Liver (tissue), 9 donors: ENCODE results near the gene CAPZB. TPM values are rescaled to one million over a fixed set of nuclear protein-coding genes. Genes with fewer than 3 reads are reported as not detected.
"Not testable (repeated sequence)": the region's sequence is repeated elsewhere in the genome, so short reads cannot be mapped to it uniquely, and the experiment has no call there.

Source experiments
- DNase-seq: peaks from one replicate; pipeline ENCODE4 v3.0.0-alpha.2; 2017; ENCODE audit warnings: low spot score
- H3K27ac ChIP-seq, 2 donors: one replicate each; pipeline ENCODE4 v1.7.0; 2013; ENCODE audit warnings: inconsistent platforms in 2 of 2, low read length in 2 of 2, control low read depth in 1 of 2, low read depth in 1 of 2, mild to moderate bottlenecking in 1 of 2
- H3K27me3 ChIP-seq, 4 donors: one replicate each; pipeline versions ENCODE4 v1.6.1 to v1.7.0; 2013; ENCODE audit warnings: low read length in 3 of 4, inconsistent platforms in 1 of 4, mild to moderate bottlenecking in 1 of 4, moderate library complexity in 1 of 4; ENCODE audit not compliant: control insufficient read depth in 4 of 4, insufficient read depth in 4 of 4
- H3K36me3 ChIP-seq, 4 donors: one replicate each; pipeline versions ENCODE4 v1.6.1 to v1.7.0; 2013; ENCODE audit warnings: low read length in 3 of 4, mild to moderate bottlenecking in 3 of 4, low read depth in 1 of 4, moderate library complexity in 1 of 4; ENCODE audit not compliant: control insufficient read depth in 4 of 4, insufficient read depth in 3 of 4
- H3K4me1 ChIP-seq, 4 donors: one replicate each; pipeline versions ENCODE4 v1.6.1 to v1.7.0; 2013; ENCODE audit warnings: low read length in 3 of 4, mild to moderate bottlenecking in 3 of 4, moderate library complexity in 1 of 4; ENCODE audit not compliant: control insufficient read depth in 4 of 4, insufficient read depth in 4 of 4
- H3K4me3 ChIP-seq, 3 donors: one replicate each; pipeline versions ENCODE4 v1.6.1 to v1.7.0; 2013; ENCODE audit warnings: low read length in 3 of 3, control low read depth in 1 of 3, low read depth in 1 of 3, mild to moderate bottlenecking in 1 of 3
- H3K9ac ChIP-seq, 2 donors: one replicate each; pipeline ENCODE4 v1.7.0; 2013; ENCODE audit warnings: low read length in 2 of 2, mild to moderate bottlenecking in 2 of 2, moderate library complexity in 2 of 2, control low read depth in 1 of 2, low read depth in 1 of 2
- H3K9me3 ChIP-seq, 4 donors: one replicate each; pipeline versions ENCODE4 v1.6.1 to v1.7.0; 2013; ENCODE audit warnings: low read length in 3 of 4; ENCODE audit not compliant: control insufficient read depth in 4 of 4
- EGR1 ChIP-seq, 2 donors: IDR thresholded peaks; 2 replicates each; pipeline ENCODE4 v1.6.1; 2016 to 2018; ENCODE audit warnings: antibody characterized with exemption in 2 of 2, low read depth in 2 of 2
- FOXA1 ChIP-seq: IDR thresholded peaks from 2 replicates; pipeline ENCODE4 v1.6.1; 2016; ENCODE audit warnings: antibody characterized with exemption
- FOXA2 ChIP-seq: IDR thresholded peaks from 2 replicates; pipeline ENCODE4 v1.6.1; 2016; ENCODE audit warnings: antibody characterized with exemption
- GABPA ChIP-seq, 2 donors: IDR thresholded peaks in 1 of 2; conservative IDR thresholded peaks in 1 of 2; 2 replicates each; pipeline ENCODE4 v1.6.1; 2016; ENCODE audit warnings: antibody characterized with exemption in 2 of 2, mild to moderate bottlenecking in 1 of 2, moderate library complexity in 1 of 2
- HNF4A ChIP-seq, 2 donors: conservative IDR thresholded peaks; 2 replicates each; pipeline ENCODE4 v1.6.1; 2016; ENCODE audit warnings: antibody characterized with exemption in 2 of 2, mild to moderate bottlenecking in 2 of 2
- HNF4G ChIP-seq: IDR thresholded peaks from 2 replicates; pipeline ENCODE4 v1.6.1; 2016; ENCODE audit warnings: antibody characterized with exemption
- JUND ChIP-seq, 2 donors: IDR thresholded peaks; 2 replicates each; pipeline ENCODE4 v1.6.1; 2016; ENCODE audit warnings: antibody characterized with exemption in 2 of 2
- NR2F2 ChIP-seq: IDR thresholded peaks from 2 replicates; pipeline ENCODE4 v1.6.1; 2016; ENCODE audit warnings: antibody characterized with exemption
- YY1 ChIP-seq: IDR thresholded peaks from 2 replicates; pipeline ENCODE4 v1.6.1; 2016; ENCODE audit warnings: antibody characterized with exemption, mild to moderate bottlenecking
- WGBS: extraction: QIAGEN DNeasy Blood & Tissue Kit; methylation state at CpG from one replicate; pipeline ENCODE4 v1.1.7; 2013; 5-methylcytosine and 5-hydroxymethylcytosine counted together
- polyA plus RNA-seq, 2 donors: library from polyadenylated mRNA; stranded (reverse) in 1 of 2; unstranded in 1 of 2; fragments of 200-250 nt in 1 of 2; fragments of >200 nt in 1 of 2; fragmentation: Nextera tagmentation in 1 of 2; extraction: Ambion mirVana in 1 of 2; gene quantifications; one replicate each; pipeline versions ENCODE4 v1.2.1 to v1.2.3, GENCODE V29; 2013 to 2015
- total RNA-seq, 2 donors: library from RNA; depleted of rRNA; stranded (reverse); fragments of >200 nt; gene quantifications; one replicate each; pipeline ENCODE4 v1.2.3, GENCODE V29; 2014
- TF ChIP-seq, protein P1 (sequence below): IDR thresholded peaks from 2 replicates; pipeline ENCODE4 v1.6.1; 2016; ENCODE audit warnings: antibody characterized with exemption
- TF ChIP-seq, protein P2 (sequence below): fragments of 150-350 bp; IDR thresholded peaks from 2 replicates; pipeline ENCODE4 v1.5.1; 2017; ENCODE audit warnings: improper control_type of control experiment, low read depth, low read length; ENCODE audit not compliant: missing input control
- TF ChIP-seq, protein P3 (sequence below): IDR thresholded peaks from 2 replicates; pipeline ENCODE4 v1.6.1; 2016; ENCODE audit warnings: antibody characterized with exemption
- TF ChIP-seq, protein P4 (sequence below): IDR thresholded peaks from 2 replicates; pipeline ENCODE4 v1.6.1; 2016; ENCODE audit warnings: antibody characterized with exemption
- TF ChIP-seq, protein P5 (sequence below): IDR thresholded peaks from 2 replicates; pipeline ENCODE4 v1.6.1; 2016; ENCODE audit warnings: antibody characterized with exemption, mild to moderate bottlenecking
- donor health status: healthy.
- donor health status: healthy.
- donor health status: healthy.
- donor health status: healthy.
- donor health status: healthy.

CAPZB gene
- total and polyA plus RNA-seq, 4 donors = 38.3 to 98.9 (median 51.1) TPM

DNA sequence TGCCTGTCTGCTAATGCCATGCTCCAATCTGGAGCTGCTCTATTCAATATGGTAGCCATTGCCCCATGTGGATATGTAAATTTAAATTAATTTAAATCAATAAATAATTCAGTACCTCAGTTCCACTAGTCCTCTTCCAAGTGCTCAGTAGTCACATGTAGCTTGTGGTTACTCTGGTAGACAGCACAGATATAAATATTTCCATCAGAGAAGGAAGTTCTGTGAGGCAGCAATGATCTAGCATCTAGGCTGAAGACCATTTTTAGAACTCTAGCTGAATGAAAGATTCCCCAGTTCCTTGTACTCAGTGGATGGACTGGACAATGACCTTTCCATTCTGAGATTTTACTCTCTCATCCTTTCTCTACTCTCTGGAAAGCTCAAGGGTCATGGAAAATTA is 25.8 kb upstream of the CAPZB start:
- DNase-seq = no peak
- H3K4me1 ChIP-seq = no peaks in the 10 kb centered on the region
- H3K36me3 ChIP-seq = no peaks in the 10 kb centered on the region
- H3K9me3 ChIP-seq = no peaks in the 10 kb centered on the region
- H3K4me3 ChIP-seq = no peak overlapping the region
- H3K9ac ChIP-seq = no peak overlapping the region
- no peak for TF ChIP-seq GABPA (IDR thresholded peaks at IDR 0.05 in 1 of 2, conservative IDR thresholded peaks at IDR 0.05 in 1 of 2)
- H3K27me3 ChIP-seq = no peaks in the 10 kb centered on the region
- H3K27ac ChIP-seq = no peak overlapping the region

GRCh38 chr1:19509647-19510046 is 24.3 kb upstream of the CAPZB start:
- not testable (repeated sequence) for H3K9me3 ChIP-seq, H3K27me3 ChIP-seq

DNA sequence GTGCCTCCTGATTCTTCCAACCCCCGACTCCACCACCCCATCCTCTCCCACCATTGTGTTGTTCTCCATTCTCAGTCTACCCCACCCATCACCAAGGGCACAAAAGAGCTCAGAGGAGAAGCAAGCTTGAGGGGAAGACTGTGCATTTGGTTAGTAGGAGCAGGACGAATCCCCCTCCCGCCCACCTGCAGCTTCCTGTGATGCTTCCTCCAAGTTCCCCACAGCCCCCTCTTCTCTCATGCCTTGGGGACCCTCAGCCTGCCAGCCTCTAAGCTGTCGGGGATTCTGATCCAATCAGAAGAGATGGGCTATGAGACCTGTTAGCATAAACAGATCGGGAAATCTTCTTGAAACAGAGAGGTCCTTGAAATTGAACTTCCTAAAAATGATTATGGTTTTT is 22.2 kb upstream of the CAPZB start:
- no peak overlapping the region for H3K27ac ChIP-seq
- WGBS = 76% methylated on average over 5 of the region's 5 CpGs
- no peaks in the 10 kb centered on the region for H3K9me3 ChIP-seq
- peaks cover 0 to 9% (median 1%) of the 10 kb centered on the region in 4 donors for H3K4me1 ChIP-seq
- TF ChIP-seq YY1 (no peak), HNF4G (no peak)
- TF ChIP-seq, protein P1, sequence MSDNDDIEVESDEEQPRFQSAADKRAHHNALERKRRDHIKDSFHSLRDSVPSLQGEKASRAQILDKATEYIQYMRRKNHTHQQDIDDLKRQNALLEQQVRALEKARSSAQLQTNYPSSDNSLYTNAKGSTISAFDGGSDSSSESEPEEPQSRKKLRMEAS = no peak
- no peaks in the 10 kb centered on the region for H3K27me3 ChIP-seq
- no peak for DNase-seq
- no peaks in the 10 kb centered on the region for H3K36me3 ChIP-seq
- no peak overlapping the region for H3K9ac ChIP-seq
- no peak overlapping the region for H3K4me3 ChIP-seq

More at GRCh38 chr1:19509647-19510046, 24.3 kb upstream of the CAPZB start:
- DNase-seq, H3K4me1 ChIP-seq, H3K36me3 ChIP-seq, H3K4me3 ChIP-seq, H3K9ac ChIP-seq, H3K27ac ChIP-seq: not testable (repeated sequence)
- WGBS = 92% methylated on average over 8 of the region's 8 CpGs

DNA sequence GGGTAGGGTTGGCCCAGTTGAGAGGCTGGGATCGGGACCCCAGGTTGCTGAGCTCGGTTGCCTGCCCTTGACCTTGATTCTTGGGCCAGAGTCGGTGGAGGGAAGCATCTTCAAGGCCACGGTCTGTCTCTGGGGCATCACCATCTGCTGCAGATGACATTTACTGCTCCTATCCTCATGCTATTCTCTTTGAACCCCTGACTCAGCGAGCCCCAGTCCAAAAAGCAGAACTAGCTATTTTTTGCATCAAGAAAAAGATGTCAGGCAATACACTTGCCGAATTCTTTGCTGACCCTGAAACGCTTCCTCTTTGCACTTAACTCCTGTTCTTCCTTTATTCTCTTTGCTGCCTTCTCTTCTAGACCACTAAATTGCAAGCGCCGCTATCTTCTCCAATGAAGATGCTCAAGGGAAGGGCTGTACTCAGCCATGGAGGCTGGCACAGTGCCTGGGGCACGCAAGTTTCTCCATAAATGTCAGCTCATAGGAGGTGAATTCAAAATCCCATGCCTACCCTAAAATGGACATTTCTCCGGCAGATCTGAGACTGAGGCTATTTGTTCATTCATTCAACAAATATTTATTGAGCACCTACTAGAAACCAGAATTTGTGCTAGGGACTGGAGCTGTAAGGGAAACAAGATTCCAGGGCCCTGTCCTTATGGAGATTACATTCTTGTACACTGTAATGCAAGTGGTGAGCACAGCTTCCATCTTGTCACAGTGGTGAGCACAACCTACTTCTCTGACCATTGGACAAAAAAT is 20.5 kb upstream of the CAPZB start:
- no peaks in the 10 kb centered on the region for H3K9me3 ChIP-seq
- H3K27ac ChIP-seq = peak overlapping the region; percentile 61 to 63
- H3K4me3 ChIP-seq = no peak overlapping the region
- H3K9ac ChIP-seq = no peak overlapping the region
- no peak for DNase-seq
- no peaks in the 10 kb centered on the region for H3K36me3 ChIP-seq
- TF ChIP-seq, protein P2, sequence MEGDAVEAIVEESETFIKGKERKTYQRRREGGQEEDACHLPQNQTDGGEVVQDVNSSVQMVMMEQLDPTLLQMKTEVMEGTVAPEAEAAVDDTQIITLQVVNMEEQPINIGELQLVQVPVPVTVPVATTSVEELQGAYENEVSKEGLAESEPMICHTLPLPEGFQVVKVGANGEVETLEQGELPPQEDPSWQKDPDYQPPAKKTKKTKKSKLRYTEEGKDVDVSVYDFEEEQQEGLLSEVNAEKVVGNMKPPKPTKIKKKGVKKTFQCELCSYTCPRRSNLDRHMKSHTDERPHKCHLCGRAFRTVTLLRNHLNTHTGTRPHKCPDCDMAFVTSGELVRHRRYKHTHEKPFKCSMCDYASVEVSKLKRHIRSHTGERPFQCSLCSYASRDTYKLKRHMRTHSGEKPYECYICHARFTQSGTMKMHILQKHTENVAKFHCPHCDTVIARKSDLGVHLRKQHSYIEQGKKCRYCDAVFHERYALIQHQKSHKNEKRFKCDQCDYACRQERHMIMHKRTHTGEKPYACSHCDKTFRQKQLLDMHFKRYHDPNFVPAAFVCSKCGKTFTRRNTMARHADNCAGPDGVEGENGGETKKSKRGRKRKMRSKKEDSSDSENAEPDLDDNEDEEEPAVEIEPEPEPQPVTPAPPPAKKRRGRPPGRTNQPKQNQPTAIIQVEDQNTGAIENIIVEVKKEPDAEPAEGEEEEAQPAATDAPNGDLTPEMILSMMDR = no peak
- TF ChIP-seq, protein P3, sequence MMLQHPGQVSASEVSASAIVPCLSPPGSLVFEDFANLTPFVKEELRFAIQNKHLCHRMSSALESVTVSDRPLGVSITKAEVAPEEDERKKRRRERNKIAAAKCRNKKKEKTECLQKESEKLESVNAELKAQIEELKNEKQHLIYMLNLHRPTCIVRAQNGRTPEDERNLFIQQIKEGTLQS = no peak
- TF ChIP-seq HNF4A (conservative IDR thresholded peaks at IDR 0.05) (no peak), EGR1 (IDR thresholded peaks at IDR 0.05; ENCODE audit: low read depth in 2 of 2) (no peak), HNF4G (no peak), JUND (IDR thresholded peaks at IDR 0.05) (no peak), FOXA2 (no peak), FOXA1 (no peak), GABPA (IDR thresholded peaks at IDR 0.05 in 1 of 2, conservative IDR thresholded peaks at IDR 0.05 in 1 of 2) (no peak), NR2F2 (no peak)
- TF ChIP-seq, protein P4, sequence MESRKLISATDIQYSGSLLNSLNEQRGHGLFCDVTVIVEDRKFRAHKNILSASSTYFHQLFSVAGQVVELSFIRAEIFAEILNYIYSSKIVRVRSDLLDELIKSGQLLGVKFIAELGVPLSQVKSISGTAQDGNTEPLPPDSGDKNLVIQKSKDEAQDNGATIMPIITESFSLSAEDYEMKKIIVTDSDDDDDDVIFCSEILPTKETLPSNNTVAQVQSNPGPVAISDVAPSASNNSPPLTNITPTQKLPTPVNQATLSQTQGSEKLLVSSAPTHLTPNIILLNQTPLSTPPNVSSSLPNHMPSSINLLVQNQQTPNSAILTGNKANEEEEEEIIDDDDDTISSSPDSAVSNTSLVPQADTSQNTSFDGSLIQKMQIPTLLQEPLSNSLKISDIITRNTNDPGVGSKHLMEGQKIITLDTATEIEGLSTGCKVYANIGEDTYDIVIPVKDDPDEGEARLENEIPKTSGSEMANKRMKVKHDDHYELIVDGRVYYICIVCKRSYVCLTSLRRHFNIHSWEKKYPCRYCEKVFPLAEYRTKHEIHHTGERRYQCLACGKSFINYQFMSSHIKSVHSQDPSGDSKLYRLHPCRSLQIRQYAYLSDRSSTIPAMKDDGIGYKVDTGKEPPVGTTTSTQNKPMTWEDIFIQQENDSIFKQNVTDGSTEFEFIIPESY = no peak
- TF ChIP-seq, protein P5, sequence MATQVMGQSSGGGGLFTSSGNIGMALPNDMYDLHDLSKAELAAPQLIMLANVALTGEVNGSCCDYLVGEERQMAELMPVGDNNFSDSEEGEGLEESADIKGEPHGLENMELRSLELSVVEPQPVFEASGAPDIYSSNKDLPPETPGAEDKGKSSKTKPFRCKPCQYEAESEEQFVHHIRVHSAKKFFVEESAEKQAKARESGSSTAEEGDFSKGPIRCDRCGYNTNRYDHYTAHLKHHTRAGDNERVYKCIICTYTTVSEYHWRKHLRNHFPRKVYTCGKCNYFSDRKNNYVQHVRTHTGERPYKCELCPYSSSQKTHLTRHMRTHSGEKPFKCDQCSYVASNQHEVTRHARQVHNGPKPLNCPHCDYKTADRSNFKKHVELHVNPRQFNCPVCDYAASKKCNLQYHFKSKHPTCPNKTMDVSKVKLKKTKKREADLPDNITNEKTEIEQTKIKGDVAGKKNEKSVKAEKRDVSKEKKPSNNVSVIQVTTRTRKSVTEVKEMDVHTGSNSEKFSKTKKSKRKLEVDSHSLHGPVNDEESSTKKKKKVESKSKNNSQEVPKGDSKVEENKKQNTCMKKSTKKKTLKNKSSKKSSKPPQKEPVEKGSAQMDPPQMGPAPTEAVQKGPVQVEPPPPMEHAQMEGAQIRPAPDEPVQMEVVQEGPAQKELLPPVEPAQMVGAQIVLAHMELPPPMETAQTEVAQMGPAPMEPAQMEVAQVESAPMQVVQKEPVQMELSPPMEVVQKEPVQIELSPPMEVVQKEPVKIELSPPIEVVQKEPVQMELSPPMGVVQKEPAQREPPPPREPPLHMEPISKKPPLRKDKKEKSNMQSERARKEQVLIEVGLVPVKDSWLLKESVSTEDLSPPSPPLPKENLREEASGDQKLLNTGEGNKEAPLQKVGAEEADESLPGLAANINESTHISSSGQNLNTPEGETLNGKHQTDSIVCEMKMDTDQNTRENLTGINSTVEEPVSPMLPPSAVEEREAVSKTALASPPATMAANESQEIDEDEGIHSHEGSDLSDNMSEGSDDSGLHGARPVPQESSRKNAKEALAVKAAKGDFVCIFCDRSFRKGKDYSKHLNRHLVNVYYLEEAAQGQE = no peak
- H3K4me1 ChIP-seq = peaks cover 0 to 9% (median 1%) of the 10 kb centered on the region in 4 donors
- WGBS = 72% methylated on average over 11 of the region's 11 CpGs
- H3K27me3 ChIP-seq = no peaks in the 10 kb centered on the region
